B cell (primary cell): ENCODE measurements around the gene SLC22A2. TPM values are rescaled to one million over a fixed set of nuclear protein-coding genes. Genes with fewer than 3 reads are reported as not detected.

Experiments used
- ATAC-seq: fragments of 200-7000 bp; cut with Tn5 transposase; one replicate; pipeline ENCODE4 v1.10.0; 2021; ENCODE audit warnings: low read depth, mild to moderate bottlenecking, moderate number of reproducible peaks, moderate library complexity
- CTCF ChIA-PET: fragments of 350-600 bp; sonication (Branson Sonifier 250); formaldehyde crosslinking; loops from one replicate; lab custom pipeline; 2021; ENCODE audit warnings: antibody characterized with exemption, inconsistent platforms; lab: Charles Lee
- POLR2A ChIA-PET: fragments of 350-600 bp; sonication (Branson Sonifier 250); formaldehyde crosslinking; loops from one replicate; lab custom pipeline; 2021; ENCODE audit warnings: antibody characterized with exemption; lab: Charles Lee
- DNase-seq: peaks from one replicate; pipeline ENCODE4 v3.0.0; 2013
- H2AFZ ChIP-seq: 2 replicates; pipeline ENCODE4 v1.6.1; 2012; ENCODE audit warnings: mild to moderate bottlenecking, low read depth, low read length; ENCODE audit not compliant: insufficient read depth, poor library complexity, severe bottlenecking
- H3K27ac ChIP-seq, 2 donors: 1 replicate in 1 of 2; 2 replicates in 1 of 2; pipeline ENCODE4 v1.5.1; 2012 to 2013; ENCODE audit warnings: low read length in 2 of 2, mild to moderate bottlenecking in 2 of 2, moderate library complexity in 1 of 2
- H3K27me3 ChIP-seq, 4 experiments: fragments of 200-600 bp in 1 of 4; sonication (generic) in 1 of 4; replicated peaks in 1 of 4; 1 replicate in 2 of 4; 2 replicates in 2 of 4; pipeline versions ENCODE4 v1.6.1 to v1.7.0; 2013 to 2016; ENCODE audit warnings: low read length in 3 of 4, mild to moderate bottlenecking in 2 of 4, mixed read lengths in 1 of 4, moderate library complexity in 1 of 4; ENCODE audit not compliant: insufficient read depth in 4 of 4, control insufficient read depth in 3 of 4; ENCODE audit errors: control extremely low read depth in 1 of 4
- H3K36me3 ChIP-seq, 2 experiments: replicated peaks in 1 of 2; 1 replicate in 1 of 2; 2 replicates in 1 of 2; pipeline versions ENCODE4 v1.6.1 to v1.7.1; 2013; ENCODE audit warnings: low read length in 1 of 2; ENCODE audit not compliant: insufficient read depth in 2 of 2, control insufficient read depth in 1 of 2; ENCODE audit errors: control extremely low read depth in 1 of 2, extremely low read depth in 1 of 2
- H3K4me1 ChIP-seq, 2 donors: fragments of 200-600 bp in 1 of 2; sonication (generic) in 1 of 2; 1 replicate in 1 of 2; 2 replicates in 1 of 2; pipeline versions ENCODE4 v1.5.1 to v1.6.1; 2013 to 2017; ENCODE audit warnings: low read length in 2 of 2; ENCODE audit not compliant: control insufficient read depth in 2 of 2, insufficient read depth in 2 of 2
- H3K4me2 ChIP-seq: replicated peaks from 2 replicates; pipeline ENCODE3; 2012; ENCODE audit warnings: mild to moderate bottlenecking, low read depth, low read length; ENCODE audit not compliant: poor library complexity, severe bottlenecking
- H3K4me3 ChIP-seq, 5 experiments: fragments of 200-600 bp in 1 of 5; sonication (generic) in 1 of 5; 1 replicate in 3 of 5; 2 replicates in 2 of 5; pipeline versions ENCODE4 v1.5.1 to v1.7.0; 2011 to 2016; ENCODE audit warnings: low read length in 4 of 5, mild to moderate bottlenecking in 4 of 5, low read depth in 2 of 5, control low read depth in 1 of 5, moderate library complexity in 1 of 5; ENCODE audit not compliant: insufficient read depth in 1 of 5; ENCODE audit errors: control extremely low read depth in 1 of 5, extremely low read depth in 1 of 5
- H3K79me2 ChIP-seq: fragments of 200-600 bp; sonication (generic); one replicate; pipeline ENCODE4 v1.6.0; 2016; ENCODE audit warnings: low read length; ENCODE audit not compliant: control insufficient read depth, insufficient read depth
- H3K9ac ChIP-seq: fragments of 200-600 bp; sonication (generic); 2 replicates; pipeline ENCODE4 v1.6.1; 2017; ENCODE audit warnings: mild to moderate bottlenecking, low read length, moderate library complexity
- H3K9me3 ChIP-seq, 3 donors: one replicate each; pipeline versions ENCODE4 v1.6.1 to v1.7.1; 2013; ENCODE audit warnings: low read length in 2 of 3; ENCODE audit not compliant: control insufficient read depth in 2 of 3, insufficient read depth in 1 of 3; ENCODE audit errors: control extremely low read depth in 1 of 3
- H4K20me1 ChIP-seq: 2 replicates; pipeline ENCODE4 v1.6.0; 2012; ENCODE audit warnings: mild to moderate bottlenecking, low read length; ENCODE audit not compliant: insufficient read depth, control insufficient read depth, poor library complexity, severe bottlenecking
- H3K27ac Mint-ChIP-seq: one replicate; pipeline ENCODE4 v1.8.0; 2021; ENCODE audit warnings: mixed read lengths
- H3K27me3 Mint-ChIP-seq: one replicate; pipeline ENCODE4 v1.8.0; 2021; ENCODE audit warnings: mixed read lengths
- H3K4me1 Mint-ChIP-seq: one replicate; pipeline ENCODE4 v1.8.0; 2021; ENCODE audit warnings: mixed read lengths
- H3K4me3 Mint-ChIP-seq: one replicate; pipeline ENCODE4 v1.8.0; 2021; ENCODE audit warnings: mixed read lengths
- H3K9me3 Mint-ChIP-seq: one replicate; pipeline ENCODE4 v1.8.0; 2022; ENCODE audit warnings: mixed read lengths; ENCODE audit not compliant: insufficient read depth
- CTCF ChIP-seq: fragments of 200-600 bp; IDR thresholded peaks from one replicate; pipeline ENCODE4 v1.8.0; 2022; ENCODE audit warnings: antibody characterized with exemption, mild to moderate bottlenecking
- EZH2 ChIP-seq: IDR thresholded peaks from 2 replicates; pipeline ENCODE4 v1.6.1; 2012; ENCODE audit warnings: borderline replicate concordance, low read depth, mild to moderate bottlenecking, moderate library complexity, low read length; ENCODE audit not compliant: insufficient read depth, poor library complexity, severe bottlenecking
- WGBS: methylation state at CpG from one replicate; pipeline ENCODE4 v1.1.5; 2013; ENCODE audit warnings: missing lambda C conversion rate; ENCODE audit not compliant: insufficient coverage; 5-methylcytosine and 5-hydroxymethylcytosine counted together
- intact Hi-C: fragments of 100-400 bp; cut with micrococcal nuclease; formaldehyde crosslinking; loops from one replicate; pipeline ENCODE4 v1.10.0; 2022
- polyA plus RNA-seq: library from polyadenylated mRNA; depleted of rRNA; stranded (reverse); fragments of >200 nt; gene quantifications from 2 replicates; pipeline ENCODE4 v1.2.3, GENCODE V29; 2012
- total RNA-seq, 2 donors: library from RNA; stranded (reverse); fragments of 120-200 nt in 1 of 2; gene quantifications; 1 replicate in 1 of 2; 2 replicates in 1 of 2; pipeline versions ENCODE4 v1.2.3 to v1.2.4, GENCODE V29; 2013 to 2022

Gene SLC22A2
- total and polyA plus RNA-seq, 2 donors (not counting 1 experiment from before 2014, with no cell fraction given) = not detected

DNA sequence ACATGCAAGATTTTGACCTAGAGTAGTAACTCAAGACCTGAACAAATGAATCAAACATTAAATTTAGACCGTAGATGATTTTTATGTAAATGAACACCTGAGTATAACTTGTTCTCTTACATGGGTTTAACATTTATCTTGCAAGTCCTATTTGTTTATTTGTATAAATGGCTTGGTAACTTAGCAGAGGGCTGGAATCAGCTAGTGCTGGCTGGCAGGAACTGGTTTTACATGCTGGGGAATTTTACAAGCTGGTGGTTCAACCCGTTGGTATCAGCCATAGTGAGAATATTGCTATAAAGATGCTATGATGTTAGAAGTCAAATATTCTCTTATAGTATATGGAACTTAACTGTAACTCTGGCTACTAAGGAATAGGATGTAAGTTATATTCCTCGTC lies 8.9 kb downstream of the SLC22A2 start:
- H3K4me2 ChIP-seq = no peak overlapping the region
- no peak overlapping the region for H3K4me3 Mint-ChIP-seq
- H3K27ac Mint-ChIP-seq = no peak overlapping the region
- H3K36me3 ChIP-seq = no peaks in the 10 kb centered on the region
- TF ChIP-seq CTCF (no peak), EZH2 (no peak)
- POLR2A ChIA-PET = no interaction called here
- ATAC-seq (no peak), DNase-seq (no peak)
- H2AFZ ChIP-seq = no peak overlapping the region
- H3K9me3 Mint-ChIP-seq = no peaks in the 10 kb centered on the region
- no peak overlapping the region for H3K9ac ChIP-seq
- H4K20me1 ChIP-seq = no peaks in the 10 kb centered on the region
- no CpG with 5 or more reads among the region's 3 CpGs for WGBS
- CTCF ChIA-PET = no interaction called here
- H3K4me3 ChIP-seq = no peak overlapping the region
- no peaks in the 10 kb centered on the region for H3K4me1 ChIP-seq
- H3K9me3 ChIP-seq = no peaks in the 10 kb centered on the region
- H3K27ac ChIP-seq = no peak overlapping the region
- no peaks in the 10 kb centered on the region for H3K79me2 ChIP-seq
- peaks cover 4% of the 10 kb centered on the region for H3K27me3 Mint-ChIP-seq
- intact Hi-C loops = no loop called here
- no peaks in the 10 kb centered on the region for H3K4me1 Mint-ChIP-seq
- H3K27me3 ChIP-seq = no peaks in the 10 kb centered on the region

GRCh38 chr6:160248538-160248937 lies 10.1 kb downstream of the SLC22A2 start:
- no peaks in the 10 kb centered on the region for H3K4me1 Mint-ChIP-seq

More at GRCh38 chr6:160248538-160248937, 10.1 kb downstream of the SLC22A2 start:
- ATAC-seq = no peak
- intact Hi-C loops = no loop called here
- no peaks in the 10 kb centered on the region for H3K27me3 Mint-ChIP-seq
- Histone ChIP-seq H3K79me2 (no peaks in the 10 kb centered on the region), H3K4me1 (no peaks in the 10 kb centered on the region), H3K27me3 (no peaks in the 10 kb centered on the region), H3K9me3 (no peaks in the 10 kb centered on the region), H2AFZ (no peak overlapping the region), H4K20me1 (no peaks in the 10 kb centered on the region), H3K36me3 (no peaks in the 10 kb centered on the region), H3K4me3 (no peak overlapping the region), H3K27ac (no peak overlapping the region), H3K9ac (no peak overlapping the region), H3K4me2 (no peak overlapping the region)
- ChIA-PET CTCF (no interaction called here), POLR2A (no interaction called here)
- no peaks in the 10 kb centered on the region for H3K9me3 Mint-ChIP-seq
- no peak overlapping the region for H3K4me3 Mint-ChIP-seq
- DNase-seq = no peak
- WGBS = no CpG with 5 or more reads among the region's 1 CpG
- no peak overlapping the region for H3K27ac Mint-ChIP-seq
- no peak for TF ChIP-seq EZH2
- TF ChIP-seq CTCF = no peak
